ENCODE results near the gene CHEK1.
"Not testable (repeated sequence)": the region's sequence is repeated elsewhere in the genome, so short reads cannot be mapped to it uniquely, and the experiment has no call there.

CHEK1 gene

DNA sequence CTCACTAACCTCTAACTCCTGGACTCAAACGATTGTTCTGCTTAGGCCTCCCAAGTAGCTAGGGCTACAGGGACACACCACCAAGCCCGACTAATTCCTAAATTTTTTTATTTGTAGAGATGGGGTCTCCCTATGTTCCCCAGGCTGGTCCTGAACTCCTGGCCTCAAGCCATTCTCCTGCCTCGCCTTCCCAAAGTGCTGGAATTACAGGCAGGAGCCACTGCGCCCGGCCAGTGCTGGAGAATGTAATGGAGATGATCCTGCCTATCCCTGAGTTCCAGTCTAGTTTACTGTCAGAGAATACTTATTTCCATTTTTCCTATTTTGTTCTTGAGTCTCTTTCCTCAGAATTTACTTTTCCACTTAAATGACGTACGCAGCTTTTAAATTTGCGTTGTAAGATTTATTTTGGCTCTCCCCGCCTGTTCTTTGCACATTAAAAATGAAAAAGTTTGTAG lies at the start of gene CHEK1:
Gene CHEK1, plus strand, starts transcription at position 408 of the 458 bp plus-strand sequence. CDS start 1,606 bp downstream, outside the sequence.
- DNase-seq (ENCODE audit: low spot score in 2 of 2) (no peak), ATAC-seq (replicated peaks; ENCODE audit: extremely low read depth, poor library complexity, severe bottlenecking) (no peak)
- Mint-ChIP-seq H3K27ac (ENCODE audit: low read depth) (peak within 1 kb of the TSS; percentile 90), H3K4me3 (peak within 1 kb of the TSS; percentile 88), H3K36me3 (ENCODE audit: insufficient read depth) (peaks cover 22% of the 10 kb centered on the region), H3K4me1 (peaks cover 24% of the 10 kb centered on the region), H3K27me3 (no peaks in the 10 kb centered on the region), H3K9me3 (no peaks in the 10 kb centered on the region)

DNA sequence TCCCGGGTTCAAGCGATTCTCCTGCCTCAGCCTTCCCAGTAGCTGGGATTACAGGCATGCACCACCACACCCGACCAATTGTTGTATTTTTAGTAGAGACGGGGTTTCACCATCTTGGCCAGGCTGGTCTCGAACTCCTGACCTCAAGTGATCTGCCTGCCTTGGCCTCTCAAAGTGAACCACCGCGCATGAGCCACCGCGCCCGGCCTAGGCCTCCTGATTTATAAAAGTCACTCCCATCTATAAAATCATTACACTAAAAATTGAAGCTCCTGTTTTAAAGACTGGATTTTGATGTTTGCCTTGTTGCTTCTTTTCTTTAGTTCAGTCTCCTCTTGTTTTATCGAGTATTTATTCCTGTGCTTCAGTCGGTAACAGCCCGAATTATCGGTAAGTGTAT lies 47.8 kb upstream of the CHEK1 start:
- not testable (repeated sequence) for ATAC-seq (replicated peaks; ENCODE audit: extremely low read depth, poor library complexity, severe bottlenecking); H3K27me3 Mint-ChIP-seq; H3K4me3 Mint-ChIP-seq; H3K4me1 Mint-ChIP-seq; H3K9me3 Mint-ChIP-seq; DNase-seq (ENCODE audit: low spot score in 2 of 2); H3K27ac Mint-ChIP-seq (ENCODE audit: low read depth)
- H3K36me3 Mint-ChIP-seq (ENCODE audit: insufficient read depth), result peaks cover 73% of the 10 kb centered on the region

DNA sequence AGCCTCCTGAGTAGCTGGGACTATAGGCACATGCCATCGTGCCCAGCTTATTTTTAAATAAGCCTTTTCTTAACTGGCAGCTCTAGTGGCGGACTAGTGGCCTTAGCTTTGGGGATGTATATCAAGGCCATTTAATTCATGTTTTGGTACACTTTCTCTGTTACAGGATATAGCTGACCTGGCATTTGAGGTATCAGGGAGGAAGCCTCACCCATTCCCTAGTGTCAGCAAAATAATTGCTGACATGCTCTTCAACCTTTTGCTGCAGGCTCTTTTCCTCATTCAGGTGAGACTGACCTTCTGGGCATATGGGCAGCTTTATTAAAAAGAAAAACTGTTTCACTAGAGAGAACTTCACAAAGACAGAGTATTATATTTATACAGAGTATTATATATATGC lies 46.2 kb upstream of the CHEK1 start:
- H3K4me3 Mint-ChIP-seq, result no peak overlapping the region
- H3K9me3 Mint-ChIP-seq, result no peaks in the 10 kb centered on the region
- H3K36me3 Mint-ChIP-seq (ENCODE audit: insufficient read depth), result peaks cover 74% of the 10 kb centered on the region
- no peak overlapping the region for H3K27ac Mint-ChIP-seq (ENCODE audit: low read depth)
- H3K4me1 Mint-ChIP-seq, result peaks cover 5% of the 10 kb centered on the region
- ATAC-seq (replicated peaks; ENCODE audit: extremely low read depth, poor library complexity, severe bottlenecking) (no peak), DNase-seq (ENCODE audit: low spot score in 2 of 2) (no peak)
- H3K27me3 Mint-ChIP-seq, result no peaks in the 10 kb centered on the region

DNA sequence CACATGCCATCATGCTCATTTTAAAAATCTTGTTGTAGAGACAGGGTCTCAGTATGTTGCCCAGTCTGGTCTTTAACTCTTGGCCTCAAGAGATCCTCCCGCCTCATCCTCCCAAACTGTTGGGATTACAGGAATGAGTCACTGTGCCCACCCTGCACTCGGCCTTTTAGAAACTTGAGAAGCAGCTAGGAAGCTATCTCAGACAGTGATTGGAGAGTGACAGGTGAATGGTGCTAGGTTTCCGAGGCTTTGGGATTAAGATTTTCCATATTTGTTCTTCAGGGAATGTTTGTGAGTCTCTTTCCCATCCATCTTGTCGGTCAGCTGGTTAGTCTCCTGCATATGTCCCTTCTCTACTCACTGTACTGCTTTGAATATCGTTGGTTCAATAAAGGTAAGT lies 45.2 kb upstream of the CHEK1 start:
- Mint-ChIP-seq H3K36me3 (ENCODE audit: insufficient read depth) (peaks cover 74% of the 10 kb centered on the region), H3K9me3 (no peaks in the 10 kb centered on the region), H3K27ac (ENCODE audit: low read depth) (no peak overlapping the region), H3K27me3 (no peaks in the 10 kb centered on the region), H3K4me3 (no peak overlapping the region), H3K4me1 (peaks cover 4% of the 10 kb centered on the region)
- no peak for ATAC-seq (replicated peaks; ENCODE audit: extremely low read depth, poor library complexity, severe bottlenecking)
- DNase-seq (ENCODE audit: low spot score in 2 of 2), result no peak

DNA sequence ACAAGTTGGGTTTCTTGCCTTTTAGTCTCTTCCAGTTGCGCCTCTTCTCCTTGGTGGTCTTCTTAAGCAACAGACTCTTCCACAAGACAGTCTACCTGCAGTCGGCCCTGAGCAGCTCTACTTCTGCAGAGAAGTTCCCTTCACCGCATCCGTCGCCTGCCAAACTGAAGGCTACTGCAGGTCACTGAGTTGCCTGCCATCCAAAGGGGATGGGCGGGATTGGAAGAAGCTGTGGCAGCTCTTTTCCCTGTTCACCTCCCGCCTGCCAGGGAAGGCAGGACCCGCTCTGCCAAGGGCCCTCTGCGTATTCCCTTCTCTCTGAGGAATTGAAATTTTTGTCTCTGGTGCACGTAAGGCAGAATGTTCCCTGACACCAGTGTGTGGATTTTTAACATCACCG lies 41.5 kb upstream of the CHEK1 start:
- no peaks in the 10 kb centered on the region for H3K27me3 Mint-ChIP-seq
- ATAC-seq (replicated peaks; ENCODE audit: extremely low read depth, poor library complexity, severe bottlenecking) (no peak), DNase-seq (ENCODE audit: low spot score in 2 of 2) (no peak)
- H3K36me3 Mint-ChIP-seq (ENCODE audit: insufficient read depth), result peaks cover 47% of the 10 kb centered on the region
- no peak overlapping the region for H3K4me3 Mint-ChIP-seq
- no peaks in the 10 kb centered on the region for H3K4me1 Mint-ChIP-seq
- no peak overlapping the region for H3K27ac Mint-ChIP-seq (ENCODE audit: low read depth)
- H3K9me3 Mint-ChIP-seq, result no peaks in the 10 kb centered on the region

DNA sequence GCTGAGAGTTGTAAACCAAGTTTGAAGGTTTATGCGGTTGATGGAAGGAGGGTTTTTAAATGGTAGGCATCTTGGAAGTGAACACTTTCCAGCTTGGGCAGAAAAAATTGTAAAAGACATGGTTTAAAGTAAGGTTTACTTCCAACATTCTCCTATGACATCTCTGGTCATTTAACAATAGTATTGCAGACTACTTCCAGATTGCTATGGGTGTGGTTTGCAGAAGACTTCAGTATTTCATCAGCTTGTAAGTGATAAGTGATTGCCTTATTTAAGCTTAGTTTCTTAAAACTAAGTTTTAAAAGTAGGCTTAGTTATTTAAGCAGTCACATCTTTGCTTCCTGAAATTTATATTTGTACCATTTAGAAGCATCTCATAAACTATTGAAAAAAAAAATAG lies 39.5 kb upstream of the CHEK1 start:
- ATAC-seq (replicated peaks; ENCODE audit: extremely low read depth, poor library complexity, severe bottlenecking) (no peak), DNase-seq (ENCODE audit: low spot score in 2 of 2) (no peak)
- Mint-ChIP-seq H3K27ac (ENCODE audit: low read depth) (no peak overlapping the region), H3K27me3 (no peaks in the 10 kb centered on the region), H3K9me3 (no peaks in the 10 kb centered on the region), H3K4me1 (no peaks in the 10 kb centered on the region), H3K36me3 (ENCODE audit: insufficient read depth) (peaks cover 34% of the 10 kb centered on the region), H3K4me3 (no peak overlapping the region)

DNA sequence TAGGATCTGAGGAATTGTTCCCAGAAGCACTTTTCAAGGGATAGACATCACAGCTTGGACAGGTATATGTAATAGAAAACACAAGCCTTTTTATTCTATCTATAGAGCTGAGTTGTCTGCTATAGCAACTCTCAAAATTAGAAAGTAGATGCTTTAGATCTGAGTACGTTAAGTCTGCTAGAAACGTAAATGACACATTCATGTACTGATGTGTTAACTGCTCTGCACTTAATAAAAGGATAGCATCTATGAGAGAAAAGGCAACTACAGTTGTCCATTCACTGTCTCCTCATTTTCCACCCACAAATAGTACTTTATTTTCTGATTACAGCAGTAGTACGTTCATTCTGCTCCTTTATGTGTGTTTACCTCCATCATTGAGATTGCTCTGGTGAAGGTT lies 38.3 kb upstream of the CHEK1 start:
- ATAC-seq (replicated peaks; ENCODE audit: extremely low read depth, poor library complexity, severe bottlenecking) (no peak), DNase-seq (ENCODE audit: low spot score in 2 of 2) (no peak)
- Mint-ChIP-seq H3K4me3 (no peak overlapping the region), H3K4me1 (peaks cover 4% of the 10 kb centered on the region), H3K36me3 (ENCODE audit: insufficient read depth) (peaks cover 29% of the 10 kb centered on the region), H3K27me3 (no peaks in the 10 kb centered on the region), H3K9me3 (no peaks in the 10 kb centered on the region), H3K27ac (ENCODE audit: low read depth) (peak overlapping the region; percentile 67)

DNA sequence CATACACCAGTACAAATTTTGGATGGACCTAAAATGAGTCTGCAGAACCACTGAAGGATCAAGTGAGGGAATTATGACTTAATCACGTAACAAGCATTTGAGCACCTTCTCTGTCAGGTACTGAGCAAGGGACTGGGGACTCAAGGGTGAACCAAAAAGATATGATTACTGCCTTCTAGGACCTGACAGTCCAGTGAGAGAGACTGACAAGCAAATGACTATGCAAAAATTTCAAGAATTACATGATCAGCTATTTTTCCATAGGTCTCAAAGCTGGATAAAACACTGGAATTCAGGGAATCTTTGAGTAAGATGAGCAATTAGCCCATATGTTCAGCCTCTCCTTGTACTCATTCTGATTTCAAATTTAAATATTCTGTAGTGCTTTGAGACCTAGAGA lies 37.5 kb upstream of the CHEK1 start:
- ATAC-seq (replicated peaks; ENCODE audit: extremely low read depth, poor library complexity, severe bottlenecking) (no peak), DNase-seq (ENCODE audit: low spot score in 2 of 2) (no peak)
- H3K36me3 Mint-ChIP-seq (ENCODE audit: insufficient read depth), result peaks cover 30% of the 10 kb centered on the region
- peaks cover 11% of the 10 kb centered on the region for H3K4me1 Mint-ChIP-seq
- H3K4me3 Mint-ChIP-seq, result no peak overlapping the region
- no peaks in the 10 kb centered on the region for H3K9me3 Mint-ChIP-seq
- no peaks in the 10 kb centered on the region for H3K27me3 Mint-ChIP-seq
- H3K27ac Mint-ChIP-seq (ENCODE audit: low read depth), result no peak overlapping the region

DNA sequence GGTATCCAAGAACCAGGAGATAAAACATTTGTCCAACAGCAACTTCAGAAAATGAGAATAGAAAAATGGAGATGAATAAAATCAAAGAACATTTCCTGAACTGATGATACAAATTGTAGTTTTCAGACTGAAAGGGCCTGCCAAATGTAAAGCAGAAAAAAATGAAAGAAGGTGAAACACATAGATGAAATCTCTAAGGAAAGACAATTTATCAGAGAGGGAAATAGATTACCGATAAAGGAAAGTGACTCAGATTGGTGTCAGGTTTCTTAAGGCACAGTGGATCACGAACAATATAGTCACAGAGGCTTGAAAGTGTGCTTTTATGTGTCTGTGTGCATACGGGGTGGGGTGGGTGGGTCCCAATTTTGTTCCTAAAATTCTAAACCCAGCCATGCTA lies 36.5 kb upstream of the CHEK1 start:
- no peak overlapping the region for H3K27ac Mint-ChIP-seq (ENCODE audit: low read depth)
- peaks cover 28% of the 10 kb centered on the region for H3K36me3 Mint-ChIP-seq (ENCODE audit: insufficient read depth)
- DNase-seq (ENCODE audit: low spot score in 2 of 2) (no peak), ATAC-seq (replicated peaks; ENCODE audit: extremely low read depth, poor library complexity, severe bottlenecking) (no peak)
- H3K4me1 Mint-ChIP-seq, result peaks cover 21% of the 10 kb centered on the region
- H3K9me3 Mint-ChIP-seq, result no peaks in the 10 kb centered on the region
- no peaks in the 10 kb centered on the region for H3K27me3 Mint-ChIP-seq
- H3K4me3 Mint-ChIP-seq, result no peak overlapping the region

DNA sequence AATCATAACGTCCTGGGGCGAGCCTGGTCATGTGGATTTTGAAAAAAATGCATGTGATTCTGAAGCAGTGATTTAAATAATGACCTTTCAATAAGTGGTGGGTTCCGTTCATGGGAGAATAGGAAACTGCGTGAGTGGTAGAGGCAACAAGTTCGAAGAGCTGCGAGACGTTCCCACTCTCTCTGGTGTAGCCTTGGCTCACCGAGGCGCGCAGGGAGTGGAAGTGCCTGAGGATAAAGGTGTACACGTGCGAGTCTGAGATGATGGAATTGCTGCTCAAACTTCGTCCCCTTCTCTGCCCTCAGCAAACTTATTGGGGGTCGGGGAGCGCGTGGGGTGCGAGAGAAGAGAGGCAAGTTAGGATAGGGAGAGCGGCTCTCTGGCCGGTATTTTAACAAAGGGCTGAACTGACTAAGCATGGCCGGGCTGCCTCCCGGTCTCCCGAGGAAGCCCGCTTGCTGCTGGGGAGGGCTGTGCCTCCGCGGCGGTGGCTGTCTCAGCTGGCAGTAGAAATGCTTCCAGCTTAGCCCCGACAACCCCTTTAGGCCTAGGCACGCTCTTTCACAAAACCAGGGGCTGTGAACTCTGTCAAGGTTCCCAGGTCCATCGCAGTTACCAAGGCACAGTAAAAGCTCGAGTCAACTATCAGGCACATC lies 33.2 kb upstream of the CHEK1 start:
- H3K4me3 Mint-ChIP-seq, result peak overlapping the region; percentile 89
- H3K27me3 Mint-ChIP-seq, result no peaks in the 10 kb centered on the region
- H3K9me3 Mint-ChIP-seq, result no peaks in the 10 kb centered on the region
- DNase-seq (ENCODE audit: low spot score in 2 of 2), result no peak
- H3K27ac Mint-ChIP-seq (ENCODE audit: low read depth), result peak overlapping the region; percentile 98
- H3K36me3 Mint-ChIP-seq (ENCODE audit: insufficient read depth), result peaks cover 22% of the 10 kb centered on the region
- peaks cover 48% of the 10 kb centered on the region for H3K4me1 Mint-ChIP-seq
- ATAC-seq (replicated peaks; ENCODE audit: extremely low read depth, poor library complexity, severe bottlenecking), result peak; percentile 15

DNA sequence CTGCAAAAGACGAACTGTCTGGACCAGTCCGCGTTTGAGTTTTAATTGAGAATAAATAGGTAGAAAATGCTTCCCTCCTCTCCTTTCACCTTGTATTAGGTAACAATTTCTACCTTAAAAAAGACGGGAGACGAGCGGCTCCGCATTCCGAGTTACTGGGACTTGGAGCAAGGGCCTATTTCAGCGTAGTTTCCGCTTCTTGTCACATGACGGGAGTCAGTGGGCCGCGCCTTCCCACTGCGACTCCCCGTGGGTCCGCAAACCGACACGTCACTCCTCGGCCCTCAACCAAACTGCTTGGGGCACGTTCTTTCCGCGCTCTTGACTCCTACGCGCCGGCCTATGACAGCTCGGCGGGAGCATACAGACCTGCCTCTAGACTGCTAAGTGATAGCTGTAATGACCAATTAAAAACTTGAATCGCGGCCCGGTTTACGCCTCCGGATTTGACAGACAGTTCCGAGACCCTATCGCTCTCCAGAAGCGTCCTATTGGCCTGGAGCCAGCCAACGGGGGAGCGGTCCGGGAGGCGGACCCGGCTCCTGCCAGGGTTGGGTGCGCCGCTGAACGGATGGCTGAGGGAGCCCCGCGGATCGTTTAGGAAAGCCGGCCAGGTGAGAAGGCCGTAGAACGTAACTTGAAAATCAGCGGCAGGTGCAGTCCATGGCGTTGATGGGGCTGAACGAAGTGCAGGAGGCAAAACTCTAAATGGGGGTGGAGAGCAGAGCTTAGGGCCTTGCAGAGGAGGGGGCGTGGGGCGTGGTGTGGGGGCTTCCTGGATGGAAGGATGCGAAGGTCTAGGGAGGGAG lies 32.5 kb upstream of the CHEK1 start, which contains the start of gene STT3A:
Gene STT3A, plus strand, starts transcription at position 548 of the 809 bp plus-strand sequence. CDS start 3,064 bp downstream, outside the sequence.
- H3K9me3 Mint-ChIP-seq, result no peaks in the 10 kb centered on the region
- peak; percentile 98 for DNase-seq (ENCODE audit: low spot score in 2 of 2)
- peaks cover 49% of the 10 kb centered on the region for H3K4me1 Mint-ChIP-seq
- H3K4me3 Mint-ChIP-seq, result peak within 1 kb of the TSS; percentile 89
- H3K36me3 Mint-ChIP-seq (ENCODE audit: insufficient read depth), result peaks cover 24% of the 10 kb centered on the region
- peak within 1 kb of the TSS; percentile 98 for H3K27ac Mint-ChIP-seq (ENCODE audit: low read depth)
- no peaks in the 10 kb centered on the region for H3K27me3 Mint-ChIP-seq
- ATAC-seq (replicated peaks; ENCODE audit: extremely low read depth, poor library complexity, severe bottlenecking), result peak; percentile 97

DNA sequence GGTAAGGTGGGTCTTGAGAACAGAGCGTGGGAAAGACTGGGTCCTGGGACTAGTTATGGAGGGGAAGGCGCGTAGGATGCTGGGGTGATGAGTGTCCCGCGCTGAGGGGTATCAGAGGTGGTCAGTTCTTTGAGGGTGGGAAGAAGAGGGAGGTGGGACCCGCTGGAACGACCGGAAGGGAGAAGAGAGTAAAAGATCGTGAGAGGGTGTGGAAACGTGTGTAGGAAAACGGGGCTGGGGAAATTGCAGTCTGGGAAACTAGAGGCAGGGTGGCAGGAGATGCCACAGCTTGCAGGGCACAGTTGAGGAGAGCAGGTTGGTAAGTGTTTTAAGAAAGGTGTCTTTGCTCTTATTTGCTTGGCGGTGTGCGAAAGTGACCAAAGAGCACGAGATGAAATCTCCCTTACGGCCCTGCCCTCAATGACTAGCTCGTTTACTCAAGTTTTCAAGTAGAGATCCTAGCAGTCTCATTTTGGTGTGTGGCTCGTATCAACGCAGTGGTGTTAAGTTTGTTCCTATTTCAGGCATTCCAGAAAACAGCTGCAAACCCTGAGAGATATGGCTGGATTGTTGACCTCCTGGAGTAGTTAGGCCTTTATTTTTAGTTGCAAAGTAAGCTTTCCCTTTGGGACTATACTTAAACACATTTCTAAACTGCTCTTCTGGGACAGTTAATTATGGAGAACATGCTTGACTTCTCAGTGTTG lies 31.7 kb upstream of the CHEK1 start:
- H3K4me1 Mint-ChIP-seq, result peaks cover 49% of the 10 kb centered on the region
- H3K27me3 Mint-ChIP-seq, result no peaks in the 10 kb centered on the region
- H3K27ac Mint-ChIP-seq (ENCODE audit: low read depth), result peak overlapping the region; percentile 98
- DNase-seq (ENCODE audit: low spot score in 2 of 2) (no peak), ATAC-seq (replicated peaks; ENCODE audit: extremely low read depth, poor library complexity, severe bottlenecking) (no peak)
- H3K36me3 Mint-ChIP-seq (ENCODE audit: insufficient read depth), result peaks cover 30% of the 10 kb centered on the region
- H3K4me3 Mint-ChIP-seq, result peak overlapping the region; percentile 89
- no peaks in the 10 kb centered on the region for H3K9me3 Mint-ChIP-seq

Measured in central memory CD8-positive, alpha-beta T cell (primary cell).